Stimulated activated naive CD8-positive, alpha-beta T cell treated with anti-CD3 and anti-CD28 coated beads, Interleukin-15, Interleukin-2, amounts not matched to agents 100 U/mL and 50 U/mL, for 24 hours (primary cell): Measurements from ENCODE around the gene KLK6.

ENCODE experiments used
- ATAC-seq: fragments of 150-1000 bp; cut with Tn5 transposase; one replicate; pipeline ENCODE4 v1.10.0; 2021
- DNase-seq: peaks from one replicate; pipeline ENCODE4 v3.0.0; 2021

The KLK6 gene

GRCh38 chr19:50969413-50969760 lies at the start of gene KLK6:
KLK6 (minus strand) TSS chr19:50969591; CDS start chr19:50968104, 1,487 bp downstream.
- DNase-seq (no peak), ATAC-seq (no peak)

- no peak for ATAC-seq
- DNase-seq = no peak
Measured at GRCh38 chr19:51018745-51019543, 49.6 kb upstream of the KLK6 start.

GRCh38 chr19:51016798-51017683 lies 47.6 kb upstream of the KLK6 start:
- ATAC-seq (no peak), DNase-seq (peak; percentile 68)

GRCh38 chr19:51015691-51016267 lies 46.4 kb upstream of the KLK6 start:
- DNase-seq (no peak), ATAC-seq (no peak)

- DNase-seq (no peak), ATAC-seq (no peak)
Measured at GRCh38 chr19:51014242-51014641, 44.9 kb upstream of the KLK6 start.

- ATAC-seq (no peak), DNase-seq (no peak)
Measured at GRCh38 chr19:51012661-51013190, 43.3 kb upstream of the KLK6 start.

- DNase-seq = no peak
- no peak for ATAC-seq
Measured at GRCh38 chr19:51010066-51010795, 40.8 kb upstream of the KLK6 start.

GRCh38 chr19:51009061-51009891 lies 39.9 kb upstream of the KLK6 start:
- no peak for ATAC-seq
- DNase-seq = no peak

GRCh38 chr19:51007488-51007887 lies 38.1 kb upstream of the KLK6 start:
- DNase-seq (no peak), ATAC-seq (no peak)

- ATAC-seq = no peak
- DNase-seq = no peak
Measured at GRCh38 chr19:51006406-51006805, 37.0 kb upstream of the KLK6 start.

- DNase-seq (no peak), ATAC-seq (no peak)
Measured at GRCh38 chr19:51005248-51005647, 35.9 kb upstream of the KLK6 start.

- ATAC-seq (no peak), DNase-seq (no peak)
Measured at GRCh38 chr19:51003316-51003715, 33.9 kb upstream of the KLK6 start.

- ATAC-seq (no peak), DNase-seq (peak; percentile 30)
Measured at GRCh38 chr19:51002542-51003311, 33.3 kb upstream of the KLK6 start.

GRCh38 chr19:51002089-51002532 lies 32.7 kb upstream of the KLK6 start:
- ATAC-seq (no peak), DNase-seq (no peak)

- ATAC-seq (no peak), DNase-seq (no peak)
Measured at GRCh38 chr19:51001515-51001914, 32.1 kb upstream of the KLK6 start, which contains the start of gene KLK8. KLK8 (minus strand) TSS chr19:51001604; CDS start chr19:51001167, 437 bp downstream.

- no peak for ATAC-seq
Measured at GRCh38 chr19:51000981-51001380, 31.6 kb upstream of the KLK6 start.

GRCh38 chr19:51000426-51000825 lies 31.0 kb upstream of the KLK6 start:
- DNase-seq (no peak), ATAC-seq (no peak)

More at GRCh38 chr19:51000981-51001380, 31.6 kb upstream of the KLK6 start:
- no peak for DNase-seq

- DNase-seq = no peak
- ATAC-seq = no peak
Measured at GRCh38 chr19:50998686-50999085, 29.3 kb upstream of the KLK6 start.

- ATAC-seq (no peak), DNase-seq (no peak)
Measured at GRCh38 chr19:50998061-50998460, 28.7 kb upstream of the KLK6 start.

GRCh38 chr19:50994129-50994528 lies 24.7 kb upstream of the KLK6 start:
- DNase-seq (no peak), ATAC-seq (no peak)
